Esophagus squamous epithelium (tissue), 4 donors: ENCODE results near the gene STX8.

Experiments
- POLR2A ChIP-seq, 4 donors: fragments of 450-650 bp; IDR thresholded peaks; one replicate each; pipeline ENCODE4 v1.6.1; 2017; ENCODE audit warnings: antibody characterized with exemption in 4 of 4, mild to moderate bottlenecking in 4 of 4, moderate library complexity in 3 of 4
- TF ChIP-seq, protein P1 (sequence below), 6 experiments: fragments of 450-650 bp in 4 of 6; fragments of 200-600 bp in 2 of 6; sonication (generic) in 2 of 6; IDR thresholded peaks; one replicate each; pipeline ENCODE4 v1.5.1; 2016 to 2019; ENCODE audit warnings: antibody characterized with exemption in 6 of 6, mild to moderate bottlenecking in 4 of 6, moderate library complexity in 4 of 6

DNA sequence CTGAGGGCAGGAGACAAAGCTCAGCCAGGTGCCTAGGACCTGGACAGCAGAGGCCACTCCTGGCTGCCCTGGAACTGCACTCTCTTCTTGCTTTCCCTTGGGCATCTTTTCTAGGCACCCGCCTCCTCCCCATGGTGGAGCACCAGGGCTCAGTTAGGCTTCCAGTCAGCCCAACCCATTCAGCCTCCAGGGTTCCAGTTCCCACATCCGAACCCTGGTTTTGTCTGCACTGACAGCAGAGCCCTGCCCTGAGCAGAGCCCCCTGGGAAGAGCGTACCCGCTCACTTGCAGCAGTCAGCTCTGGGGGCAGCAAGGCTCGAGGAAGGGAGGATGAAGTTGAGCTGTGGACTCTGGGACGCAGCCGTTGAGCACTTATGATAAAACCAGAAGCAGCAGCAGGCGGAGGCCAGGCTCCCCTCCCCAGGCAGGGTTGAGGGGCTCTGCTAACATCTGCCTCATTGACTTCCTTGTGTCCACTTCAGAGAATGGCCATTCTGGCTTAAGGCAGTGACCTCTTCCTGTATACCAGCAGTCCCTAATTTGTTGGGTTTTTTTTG lies 341.2 kb downstream of the STX8 start:
- TF ChIP-seq, protein P1, sequence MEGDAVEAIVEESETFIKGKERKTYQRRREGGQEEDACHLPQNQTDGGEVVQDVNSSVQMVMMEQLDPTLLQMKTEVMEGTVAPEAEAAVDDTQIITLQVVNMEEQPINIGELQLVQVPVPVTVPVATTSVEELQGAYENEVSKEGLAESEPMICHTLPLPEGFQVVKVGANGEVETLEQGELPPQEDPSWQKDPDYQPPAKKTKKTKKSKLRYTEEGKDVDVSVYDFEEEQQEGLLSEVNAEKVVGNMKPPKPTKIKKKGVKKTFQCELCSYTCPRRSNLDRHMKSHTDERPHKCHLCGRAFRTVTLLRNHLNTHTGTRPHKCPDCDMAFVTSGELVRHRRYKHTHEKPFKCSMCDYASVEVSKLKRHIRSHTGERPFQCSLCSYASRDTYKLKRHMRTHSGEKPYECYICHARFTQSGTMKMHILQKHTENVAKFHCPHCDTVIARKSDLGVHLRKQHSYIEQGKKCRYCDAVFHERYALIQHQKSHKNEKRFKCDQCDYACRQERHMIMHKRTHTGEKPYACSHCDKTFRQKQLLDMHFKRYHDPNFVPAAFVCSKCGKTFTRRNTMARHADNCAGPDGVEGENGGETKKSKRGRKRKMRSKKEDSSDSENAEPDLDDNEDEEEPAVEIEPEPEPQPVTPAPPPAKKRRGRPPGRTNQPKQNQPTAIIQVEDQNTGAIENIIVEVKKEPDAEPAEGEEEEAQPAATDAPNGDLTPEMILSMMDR (IDR thresholded peaks at IDR 0.05), result no peak
- TF ChIP-seq POLR2A (IDR thresholded peaks at IDR 0.05), result no peak
